BJ (cell line): ENCODE data around the gene GPI. TPM values are rescaled to one million over a fixed set of nuclear protein-coding genes. Genes with fewer than 3 reads are reported as not detected.

Source experiments
- CTCF ChIA-PET: fragments of 350-600 bp; formaldehyde crosslinking; extraction: SDS; loops from one replicate; lab custom pipeline; 2021; ENCODE audit warnings: antibody characterized with exemption, inconsistent platforms; lab: Yijun Ruan, JAX
- POLR2A ChIA-PET: fragments of 300-600 bp; sonication (Branson Sonifier 250); formaldehyde crosslinking; extraction: SDS; loops from one replicate; lab custom pipeline; 2021; ENCODE audit warnings: antibody characterized with exemption; lab: Charles Lee
- DNase-seq: peaks from one replicate; pipeline ENCODE4 v3.0.0-alpha.2; 2011; ENCODE audit warnings: low read depth
- H3K27me3 ChIP-seq: 2 replicates; pipeline ENCODE4 v1.6.0; 2011; ENCODE audit warnings: low read length; ENCODE audit not compliant: control insufficient read depth, insufficient read depth
- H3K36me3 ChIP-seq: 2 replicates; pipeline ENCODE4 v1.5.1; 2011; ENCODE audit warnings: low read length; ENCODE audit not compliant: control insufficient read depth, insufficient read depth
- H3K4me3 ChIP-seq: 2 replicates; pipeline ENCODE4 v1.5.1; 2011; ENCODE audit warnings: low read depth, mild to moderate bottlenecking, control low read depth, low read length
- CTCF ChIP-seq: IDR thresholded peaks from 2 replicates; pipeline ENCODE4 v1.5.1; 2011; ENCODE audit warnings: low read depth, mild to moderate bottlenecking, control low read depth, inconsistent platforms, low read length, moderate library complexity; ENCODE audit not compliant: insufficient read depth
- polyA plus RNA-seq: library from polyadenylated mRNA; depleted of rRNA; stranded (reverse); fragments of >200 nt; gene quantifications from 2 replicates; pipeline ENCODE4 v1.2.3, GENCODE V29; 2011

The GPI gene
- polyA plus RNA-seq, 1 experiment = 262 TPM

DNA sequence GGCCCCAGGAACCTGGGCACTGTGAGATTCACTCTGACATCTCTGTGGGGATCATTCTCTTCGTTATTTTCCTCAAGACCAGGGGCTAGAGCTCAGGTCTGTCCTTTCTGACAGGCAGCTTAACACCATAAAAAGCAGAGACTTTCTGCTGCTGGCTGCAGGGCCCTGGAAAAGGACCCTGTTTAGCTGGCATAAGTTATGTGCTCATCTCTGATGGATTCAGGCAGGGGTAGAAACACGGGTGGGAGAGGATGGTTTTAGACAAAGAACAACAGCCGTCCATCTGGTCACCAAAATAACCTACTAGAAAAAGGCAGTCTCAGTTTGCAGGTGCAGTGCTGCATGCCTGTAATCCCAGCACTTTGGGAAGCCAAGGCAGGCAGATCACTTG lies 2.3 kb upstream of the GPI start:
- DNase-seq = no peak
- Histone ChIP-seq H3K36me3 (peaks cover 7% of the 10 kb centered on the region), H3K4me3 (no peak overlapping the region), H3K27me3 (no peaks in the 10 kb centered on the region)
- ChIA-PET POLR2A (no interaction called here), CTCF (no interaction called here)
- no peak for TF ChIP-seq CTCF

DNA sequence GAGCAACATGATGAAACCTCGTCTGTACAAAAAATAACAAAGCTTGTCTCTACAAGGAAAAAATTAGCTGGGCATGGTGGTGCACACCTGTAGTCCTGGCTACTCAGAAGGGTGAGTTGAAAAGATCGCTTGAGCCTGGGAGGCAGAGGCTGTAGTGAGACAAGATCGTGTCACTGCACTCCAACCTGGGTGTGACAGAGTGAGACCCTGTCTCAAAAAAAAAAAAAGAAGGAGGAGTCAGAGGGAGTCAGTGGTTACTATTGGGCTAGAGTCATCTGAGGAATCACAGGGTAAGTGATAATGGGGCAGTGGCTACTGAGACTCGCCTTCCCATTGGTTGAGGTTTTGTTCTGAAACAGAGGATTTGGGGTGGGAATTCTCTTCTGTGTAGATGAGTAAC lies 1.9 kb upstream of the GPI start:
- POLR2A ChIA-PET = no interaction called here
- TF ChIP-seq CTCF = no peak
- Histone ChIP-seq H3K4me3 (no peak overlapping the region), H3K27me3 (no peaks in the 10 kb centered on the region), H3K36me3 (peaks cover 9% of the 10 kb centered on the region)
- no peak for DNase-seq
- CTCF ChIA-PET = no interaction called here

DNA sequence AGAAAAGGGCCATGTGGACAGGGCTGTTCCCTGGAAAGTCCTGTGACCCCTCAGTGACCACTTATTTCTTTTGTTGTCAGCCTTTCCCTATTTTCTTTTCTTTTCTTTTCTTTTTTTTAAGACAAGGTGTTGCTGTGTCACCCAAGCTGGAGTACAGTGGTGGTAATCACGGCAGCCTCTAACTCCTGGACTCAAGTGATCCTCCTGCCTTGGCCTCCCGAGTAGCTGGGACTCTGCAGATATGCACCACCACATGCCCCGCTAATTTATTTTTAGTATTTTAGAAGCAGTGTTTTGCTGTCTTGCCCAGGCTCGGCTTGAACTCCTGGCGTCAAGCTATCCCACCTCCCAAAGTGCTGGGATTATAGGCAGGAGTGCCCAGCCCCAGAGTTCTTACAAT lies 1.1 kb upstream of the GPI start:
- CTCF ChIA-PET = no interaction called here
- POLR2A ChIA-PET = no interaction called here
- Histone ChIP-seq H3K36me3 (peaks cover 16% of the 10 kb centered on the region), H3K27me3 (no peaks in the 10 kb centered on the region), H3K4me3 (no peak overlapping the region)
- TF ChIP-seq CTCF = no peak
- DNase-seq = no peak

DNA sequence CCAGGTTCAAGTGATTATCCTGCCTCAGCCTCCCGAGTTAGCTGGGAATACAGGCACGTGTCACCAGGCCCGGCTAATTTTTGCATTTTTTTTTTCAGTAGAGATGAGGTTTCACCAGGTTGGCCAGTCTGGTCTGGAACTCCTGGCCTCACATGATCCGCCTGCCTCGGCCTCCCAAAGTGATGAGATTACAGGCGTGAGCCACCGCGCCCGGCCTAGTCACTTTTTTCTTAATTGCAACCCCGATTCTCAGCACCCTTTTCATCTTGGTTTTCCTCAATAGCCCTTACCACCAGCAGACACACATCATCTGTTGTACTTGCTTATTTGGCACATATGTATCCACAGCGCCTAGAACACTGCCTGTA lies 550 bp upstream of the GPI start:
- POLR2A ChIA-PET = no interaction called here
- TF ChIP-seq CTCF = no peak
- Histone ChIP-seq H3K4me3 (peak overlapping the region; percentile 83), H3K36me3 (peaks cover 18% of the 10 kb centered on the region), H3K27me3 (no peaks in the 10 kb centered on the region)
- CTCF ChIA-PET = no interaction called here
- DNase-seq = no peak

DNA sequence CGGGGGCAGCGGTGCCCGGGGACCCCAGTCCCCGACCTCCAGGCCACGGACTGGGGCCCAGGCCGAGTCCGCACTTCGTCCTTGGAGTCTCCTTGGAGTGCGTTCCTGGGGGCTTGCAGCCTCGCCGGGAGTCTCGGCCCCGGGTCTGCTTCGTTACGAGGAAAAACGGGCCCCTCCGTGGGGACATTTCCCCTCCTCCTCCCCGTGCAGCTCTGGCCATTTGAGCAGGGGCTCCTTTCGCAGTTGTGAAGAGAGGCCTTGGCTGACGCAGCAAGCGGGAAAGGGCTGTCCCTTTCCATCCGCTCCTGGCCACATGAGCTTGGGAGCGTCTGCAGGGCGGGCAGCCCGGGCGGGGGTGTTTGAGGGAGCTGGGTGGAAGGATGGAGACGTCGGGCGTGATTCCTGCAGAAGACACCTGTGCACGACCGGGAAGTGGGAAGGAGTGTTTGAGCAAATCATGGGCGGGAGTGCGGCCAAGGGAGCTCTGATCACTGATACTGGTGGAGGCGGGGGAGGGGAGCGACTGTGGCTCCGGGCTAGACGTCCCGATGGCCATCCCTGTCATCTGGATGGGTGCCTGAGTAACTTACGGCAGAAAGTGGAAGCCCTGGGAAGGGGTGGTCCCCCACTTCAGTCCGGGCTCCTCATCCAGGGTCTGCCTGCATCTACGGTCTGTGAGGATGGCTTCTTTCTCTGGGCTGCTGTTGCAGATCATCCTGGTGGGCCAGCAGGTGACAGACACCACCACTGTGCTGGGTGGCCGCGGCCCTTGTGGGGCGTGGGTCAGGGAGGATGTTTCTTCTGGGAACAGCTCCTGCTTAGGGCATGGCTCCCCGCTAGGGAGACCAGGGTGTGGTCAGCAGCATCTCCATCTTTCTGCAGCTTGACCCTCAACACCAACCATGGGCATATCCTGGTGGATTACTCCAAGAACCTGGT lies 736 bp downstream of the GPI start:
- POLR2A ChIA-PET = interaction anchor here (0.7 kb wide), 1 partner anchor 19 kb away, joined by 4 read pairs; no protein-coding TSS in a partner anchor
- TF ChIP-seq CTCF = no peak
- Histone ChIP-seq H3K4me3 (peak overlapping the region; percentile 83), H3K36me3 (peaks cover 26% of the 10 kb centered on the region), H3K27me3 (no peaks in the 10 kb centered on the region)
- CTCF ChIA-PET = interaction anchor here (0.6 to 1.1 kb wide), 3 partner anchors 19 to 27 kb away, joined by 3 to 5 read pairs (median 3); no protein-coding TSS in a partner anchor
- DNase-seq = no peak
